B cell (primary cell): ENCODE data around the gene USH2A. TPM values are rescaled to one million over a fixed set of nuclear protein-coding genes. Genes with fewer than 3 reads are reported as not detected.

Experiments
- ATAC-seq: fragments of 200-7000 bp; cut with Tn5 transposase; one replicate; pipeline ENCODE4 v1.10.0; 2021; ENCODE audit warnings: low read depth, mild to moderate bottlenecking, moderate number of reproducible peaks, moderate library complexity
- CTCF ChIA-PET: fragments of 350-600 bp; sonication (Branson Sonifier 250); formaldehyde crosslinking; loops from one replicate; lab custom pipeline; 2021; ENCODE audit warnings: antibody characterized with exemption, inconsistent platforms; lab: Charles Lee
- POLR2A ChIA-PET: fragments of 350-600 bp; sonication (Branson Sonifier 250); formaldehyde crosslinking; loops from one replicate; lab custom pipeline; 2021; ENCODE audit warnings: antibody characterized with exemption; lab: Charles Lee
- DNase-seq: peaks from one replicate; pipeline ENCODE4 v3.0.0; 2013
- H2AFZ ChIP-seq: 2 replicates; pipeline ENCODE4 v1.6.1; 2012; ENCODE audit warnings: mild to moderate bottlenecking, low read depth, low read length; ENCODE audit not compliant: insufficient read depth, poor library complexity, severe bottlenecking
- H3K27ac ChIP-seq, 2 donors: 1 replicate in 1 of 2; 2 replicates in 1 of 2; pipeline ENCODE4 v1.5.1; 2012 to 2013; ENCODE audit warnings: low read length in 2 of 2, mild to moderate bottlenecking in 2 of 2, moderate library complexity in 1 of 2
- H3K27me3 ChIP-seq, 4 experiments: fragments of 200-600 bp in 1 of 4; sonication (generic) in 1 of 4; replicated peaks in 1 of 4; 1 replicate in 2 of 4; 2 replicates in 2 of 4; pipeline versions ENCODE4 v1.6.1 to v1.7.0; 2013 to 2016; ENCODE audit warnings: low read length in 3 of 4, mild to moderate bottlenecking in 2 of 4, mixed read lengths in 1 of 4, moderate library complexity in 1 of 4; ENCODE audit not compliant: insufficient read depth in 4 of 4, control insufficient read depth in 3 of 4; ENCODE audit errors: control extremely low read depth in 1 of 4
- H3K36me3 ChIP-seq, 2 experiments: replicated peaks in 1 of 2; 1 replicate in 1 of 2; 2 replicates in 1 of 2; pipeline versions ENCODE4 v1.6.1 to v1.7.1; 2013; ENCODE audit warnings: low read length in 1 of 2; ENCODE audit not compliant: insufficient read depth in 2 of 2, control insufficient read depth in 1 of 2; ENCODE audit errors: control extremely low read depth in 1 of 2, extremely low read depth in 1 of 2
- H3K4me1 ChIP-seq, 2 donors: fragments of 200-600 bp in 1 of 2; sonication (generic) in 1 of 2; 1 replicate in 1 of 2; 2 replicates in 1 of 2; pipeline versions ENCODE4 v1.5.1 to v1.6.1; 2013 to 2017; ENCODE audit warnings: low read length in 2 of 2; ENCODE audit not compliant: control insufficient read depth in 2 of 2, insufficient read depth in 2 of 2
- H3K4me2 ChIP-seq: replicated peaks from 2 replicates; pipeline ENCODE3; 2012; ENCODE audit warnings: mild to moderate bottlenecking, low read depth, low read length; ENCODE audit not compliant: poor library complexity, severe bottlenecking
- H3K4me3 ChIP-seq, 5 experiments: fragments of 200-600 bp in 1 of 5; sonication (generic) in 1 of 5; 1 replicate in 3 of 5; 2 replicates in 2 of 5; pipeline versions ENCODE4 v1.5.1 to v1.7.0; 2011 to 2016; ENCODE audit warnings: low read length in 4 of 5, mild to moderate bottlenecking in 4 of 5, low read depth in 2 of 5, control low read depth in 1 of 5, moderate library complexity in 1 of 5; ENCODE audit not compliant: insufficient read depth in 1 of 5; ENCODE audit errors: control extremely low read depth in 1 of 5, extremely low read depth in 1 of 5
- H3K79me2 ChIP-seq: fragments of 200-600 bp; sonication (generic); one replicate; pipeline ENCODE4 v1.6.0; 2016; ENCODE audit warnings: low read length; ENCODE audit not compliant: control insufficient read depth, insufficient read depth
- H3K9ac ChIP-seq: fragments of 200-600 bp; sonication (generic); 2 replicates; pipeline ENCODE4 v1.6.1; 2017; ENCODE audit warnings: mild to moderate bottlenecking, low read length, moderate library complexity
- H3K9me3 ChIP-seq, 3 donors: one replicate each; pipeline versions ENCODE4 v1.6.1 to v1.7.1; 2013; ENCODE audit warnings: low read length in 2 of 3; ENCODE audit not compliant: control insufficient read depth in 2 of 3, insufficient read depth in 1 of 3; ENCODE audit errors: control extremely low read depth in 1 of 3
- H4K20me1 ChIP-seq: 2 replicates; pipeline ENCODE4 v1.6.0; 2012; ENCODE audit warnings: mild to moderate bottlenecking, low read length; ENCODE audit not compliant: insufficient read depth, control insufficient read depth, poor library complexity, severe bottlenecking
- H3K27ac Mint-ChIP-seq: one replicate; pipeline ENCODE4 v1.8.0; 2021; ENCODE audit warnings: mixed read lengths
- H3K27me3 Mint-ChIP-seq: one replicate; pipeline ENCODE4 v1.8.0; 2021; ENCODE audit warnings: mixed read lengths
- H3K4me1 Mint-ChIP-seq: one replicate; pipeline ENCODE4 v1.8.0; 2021; ENCODE audit warnings: mixed read lengths
- H3K4me3 Mint-ChIP-seq: one replicate; pipeline ENCODE4 v1.8.0; 2021; ENCODE audit warnings: mixed read lengths
- H3K9me3 Mint-ChIP-seq: one replicate; pipeline ENCODE4 v1.8.0; 2022; ENCODE audit warnings: mixed read lengths; ENCODE audit not compliant: insufficient read depth
- EZH2 ChIP-seq: IDR thresholded peaks from 2 replicates; pipeline ENCODE4 v1.6.1; 2012; ENCODE audit warnings: borderline replicate concordance, low read depth, mild to moderate bottlenecking, moderate library complexity, low read length; ENCODE audit not compliant: insufficient read depth, poor library complexity, severe bottlenecking
- WGBS: methylation state at CpG from one replicate; pipeline ENCODE4 v1.1.5; 2013; ENCODE audit warnings: missing lambda C conversion rate; ENCODE audit not compliant: insufficient coverage; 5-methylcytosine and 5-hydroxymethylcytosine counted together
- intact Hi-C: fragments of 100-400 bp; cut with micrococcal nuclease; formaldehyde crosslinking; loops from one replicate; pipeline ENCODE4 v1.10.0; 2022
- polyA plus RNA-seq: library from polyadenylated mRNA; depleted of rRNA; stranded (reverse); fragments of >200 nt; gene quantifications from 2 replicates; pipeline ENCODE4 v1.2.3, GENCODE V29; 2012
- total RNA-seq, 2 donors: library from RNA; stranded (reverse); fragments of 120-200 nt in 1 of 2; gene quantifications; 1 replicate in 1 of 2; 2 replicates in 1 of 2; pipeline versions ENCODE4 v1.2.3 to v1.2.4, GENCODE V29; 2013 to 2022
- TF ChIP-seq, protein P1 (sequence below): fragments of 200-600 bp; IDR thresholded peaks from one replicate; pipeline ENCODE4 v1.8.0; 2022; ENCODE audit warnings: antibody characterized with exemption, mild to moderate bottlenecking

Gene USH2A
- total and polyA plus RNA-seq, 2 donors (not counting 1 experiment from before 2014, with no cell fraction given) = 0.01 TPM; not detected in 1

DNA sequence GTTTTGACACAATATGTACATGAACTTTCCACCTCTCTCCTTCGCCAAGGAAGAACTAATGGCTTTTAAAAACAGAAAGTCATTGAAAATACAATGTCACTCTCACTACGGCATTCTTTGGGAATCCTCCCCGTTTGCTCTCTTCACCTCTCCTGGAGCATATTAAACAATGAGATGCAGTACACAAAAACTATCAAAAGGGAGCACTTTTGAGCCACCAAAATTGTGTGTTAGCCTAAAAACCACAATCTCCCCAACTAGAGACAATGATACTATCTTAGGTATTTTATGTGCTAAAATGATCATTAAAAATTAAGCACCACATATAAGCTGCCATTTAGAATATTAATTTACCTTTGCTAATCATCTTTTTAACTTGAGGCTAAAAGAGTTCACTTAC lies 430.6 kb downstream of the USH2A start:
- no peak for ATAC-seq
- Histone ChIP-seq H4K20me1 (no peaks in the 10 kb centered on the region), H3K27me3 (no peaks in the 10 kb centered on the region), H3K79me2 (no peaks in the 10 kb centered on the region), H3K4me1 (no peaks in the 10 kb centered on the region), H3K4me2 (no peak overlapping the region), H3K4me3 (no peak overlapping the region), H3K27ac (no peak overlapping the region), H3K9ac (no peak overlapping the region), H3K9me3 (no peaks in the 10 kb centered on the region), H3K36me3 (no peaks in the 10 kb centered on the region), H2AFZ (no peak overlapping the region)
- ChIA-PET CTCF (no interaction called here), POLR2A (no interaction called here)
- Mint-ChIP-seq H3K4me3 (no peak overlapping the region), H3K9me3 (no peaks in the 10 kb centered on the region), H3K4me1 (no peaks in the 10 kb centered on the region), H3K27me3 (no peaks in the 10 kb centered on the region), H3K27ac (no peak overlapping the region)
- intact Hi-C loops = no loop called here
- no CpG with 5 or more reads among the region's 3 CpGs for WGBS
- no peak for TF ChIP-seq EZH2
- TF ChIP-seq, protein P1, sequence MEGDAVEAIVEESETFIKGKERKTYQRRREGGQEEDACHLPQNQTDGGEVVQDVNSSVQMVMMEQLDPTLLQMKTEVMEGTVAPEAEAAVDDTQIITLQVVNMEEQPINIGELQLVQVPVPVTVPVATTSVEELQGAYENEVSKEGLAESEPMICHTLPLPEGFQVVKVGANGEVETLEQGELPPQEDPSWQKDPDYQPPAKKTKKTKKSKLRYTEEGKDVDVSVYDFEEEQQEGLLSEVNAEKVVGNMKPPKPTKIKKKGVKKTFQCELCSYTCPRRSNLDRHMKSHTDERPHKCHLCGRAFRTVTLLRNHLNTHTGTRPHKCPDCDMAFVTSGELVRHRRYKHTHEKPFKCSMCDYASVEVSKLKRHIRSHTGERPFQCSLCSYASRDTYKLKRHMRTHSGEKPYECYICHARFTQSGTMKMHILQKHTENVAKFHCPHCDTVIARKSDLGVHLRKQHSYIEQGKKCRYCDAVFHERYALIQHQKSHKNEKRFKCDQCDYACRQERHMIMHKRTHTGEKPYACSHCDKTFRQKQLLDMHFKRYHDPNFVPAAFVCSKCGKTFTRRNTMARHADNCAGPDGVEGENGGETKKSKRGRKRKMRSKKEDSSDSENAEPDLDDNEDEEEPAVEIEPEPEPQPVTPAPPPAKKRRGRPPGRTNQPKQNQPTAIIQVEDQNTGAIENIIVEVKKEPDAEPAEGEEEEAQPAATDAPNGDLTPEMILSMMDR = no peak
- no peak for DNase-seq

GRCh38 chr1:215987092-215987875 lies 436.0 kb downstream of the USH2A start:
- no peak overlapping the region for H3K27ac ChIP-seq
- H3K79me2 ChIP-seq = no peaks in the 10 kb centered on the region
- H3K4me3 ChIP-seq = no peak overlapping the region
- H4K20me1 ChIP-seq = no peaks in the 10 kb centered on the region
- H3K4me1 ChIP-seq = no peaks in the 10 kb centered on the region
- intact Hi-C loops = no loop called here
- no peaks in the 10 kb centered on the region for H3K4me1 Mint-ChIP-seq
- H3K9me3 Mint-ChIP-seq = peaks cover 2% of the 10 kb centered on the region
- CTCF ChIA-PET = no interaction called here
- no peak overlapping the region for H3K4me3 Mint-ChIP-seq
- WGBS = 86% methylated on average over 4 of the region's 7 CpGs
- no peaks in the 10 kb centered on the region for H3K27me3 Mint-ChIP-seq
- no peak overlapping the region for H2AFZ ChIP-seq
- H3K27ac Mint-ChIP-seq = no peak overlapping the region
- ATAC-seq (no peak), DNase-seq (no peak)
- H3K4me2 ChIP-seq = no peak overlapping the region
- H3K9ac ChIP-seq = no peak overlapping the region
- no peaks in the 10 kb centered on the region for H3K9me3 ChIP-seq
- H3K27me3 ChIP-seq = no peaks in the 10 kb centered on the region
- no peaks in the 10 kb centered on the region for H3K36me3 ChIP-seq
- POLR2A ChIA-PET = no interaction called here
- TF ChIP-seq EZH2 = no peak
- TF ChIP-seq, protein P1 = no peak
